K562 (cell line): ENCODE data around the gene EDEM1. TPM values are rescaled to one million over a fixed set of nuclear protein-coding genes. Genes with fewer than 3 reads are reported as not detected.

Source experiments
- ATAC-seq: fragments of 200-7000 bp; cut with Tn5 transposase; 3 replicates; pipeline ENCODE4 v1.9.1; 2020; ENCODE audit warnings: moderate library complexity
- BruUV-seq: library from RNA; stranded (reverse); fragments of 400-500 nt; replicated peaks from 2 replicates; lab custom pipeline; 2021; lab: Mats Ljungman, UMichigan
- CTCF ChIA-PET: fragments of 300-600 bp; formaldehyde crosslinking; extraction: SDS; loops from one replicate; lab custom pipeline; 2021; ENCODE audit warnings: low intra/inter-chr PET ratio; lab: Yijun Ruan, JAX
- POLR2A ChIA-PET: fragments of 300-600, 350-650 bp; sonication (Branson Sonifier 250); formaldehyde crosslinking; extraction: SDS; loops from one replicate; lab custom pipeline; 2021; ENCODE audit warnings: antibody characterized with exemption, inconsistent platforms; lab: Yijun Ruan, JAX
- DNase-seq, 4 experiments: peaks; one replicate each; pipeline versions ENCODE4 v3.0.0 to v3.0.0-alpha.2; 2011 to 2018; ENCODE audit warnings: low spot score in 3 of 4, mixed read lengths in 3 of 4; ENCODE audit errors: extremely low read depth in 1 of 4
- FAIRE-seq: peaks from 2 replicates; lab custom pipeline; 2011; peaks lifted over from hg19 to GRCh38; lab: Jason Lieb, UNC
- H2AFZ ChIP-seq: 2 replicates; pipeline ENCODE4 v1.6.0; 2011; ENCODE audit warnings: low read depth, low read length, control low read depth, inconsistent platforms
- H3K27ac ChIP-seq: fragments of 200-600 bp; 3 replicates; pipeline ENCODE4 v1.8.0; 2011; ENCODE audit warnings: low read depth, mild to moderate bottlenecking, control low read depth, inconsistent platforms, low read length, moderate library complexity, mixed read lengths; ENCODE audit errors: extremely low read depth
- H3K27me3 ChIP-seq, 2 experiments: fragments of 300-600 bp in 1 of 2; 2 replicates in 1 of 2; 3 replicates in 1 of 2; pipeline versions ENCODE4 v1.6.0 to v1.8.0; 2011; ENCODE audit warnings: inconsistent platforms in 2 of 2, low read length in 2 of 2, mild to moderate bottlenecking in 1 of 2, mixed read lengths in 1 of 2, moderate library complexity in 1 of 2; ENCODE audit not compliant: control insufficient read depth in 2 of 2, insufficient read depth in 2 of 2
- H3K36me3 ChIP-seq: fragments of 300-600 bp; 3 replicates; pipeline ENCODE4 v1.8.0; 2011; ENCODE audit warnings: mild to moderate bottlenecking, low read length, inconsistent platforms; ENCODE audit not compliant: control insufficient read depth, insufficient read depth
- H3K4me1 ChIP-seq, 2 experiments: fragments of 200-600 bp in 1 of 2; replicated peaks in 1 of 2; 2 replicates in 1 of 2; 3 replicates in 1 of 2; pipeline versions ENCODE4 v1.5.1 to v1.8.0; 2011; ENCODE audit warnings: inconsistent platforms in 2 of 2, low read length in 2 of 2, mild to moderate bottlenecking in 1 of 2, mixed read lengths in 1 of 2, moderate library complexity in 1 of 2; ENCODE audit not compliant: control insufficient read depth in 2 of 2, insufficient read depth in 2 of 2
- H3K4me2 ChIP-seq: 2 replicates; pipeline ENCODE4 v1.6.1; 2011; ENCODE audit warnings: low read length, control low read depth, inconsistent platforms, mixed read lengths; ENCODE audit not compliant: insufficient read depth
- H3K4me3 ChIP-seq: fragments of 200-600 bp; sonication (generic), shearing (Covaris generic); 2 replicates; pipeline ENCODE4 v1.5.1; 2016; ENCODE audit warnings: control low read depth, inconsistent platforms
- H3K79me2 ChIP-seq: fragments of 200-600 bp; 3 replicates; pipeline ENCODE4 v1.8.0; 2011; ENCODE audit warnings: low read length, inconsistent platforms; ENCODE audit not compliant: control insufficient read depth, insufficient read depth
- H3K9ac ChIP-seq, 2 experiments: 2 replicates each; pipeline versions ENCODE4 v1.6.0 to v1.6.1; 2011; ENCODE audit warnings: low read depth in 2 of 2, low read length in 2 of 2, control low read depth in 1 of 2, inconsistent platforms in 1 of 2, mild to moderate bottlenecking in 1 of 2, mixed read lengths in 1 of 2; ENCODE audit not compliant: insufficient read depth in 1 of 2
- H3K9me1 ChIP-seq: one replicate; pipeline ENCODE4 v1.6.0; 2011; ENCODE audit warnings: inconsistent platforms, mild to moderate bottlenecking, low read length, moderate library complexity; ENCODE audit not compliant: control insufficient read depth, insufficient read depth
- H3K9me3 ChIP-seq: replicated peaks from 2 replicates; pipeline ENCODE4 v1.5.1; 2011; ENCODE audit warnings: low read depth, low read length, inconsistent platforms; ENCODE audit not compliant: control insufficient read depth, insufficient read depth
- H4K20me1 ChIP-seq: replicated peaks from 2 replicates; pipeline ENCODE4 v1.6.1; 2011; ENCODE audit warnings: low read length, inconsistent platforms, mixed read lengths; ENCODE audit not compliant: control insufficient read depth, insufficient read depth
- CEBPB ChIP-seq: fragments of 450-650 bp; IDR thresholded peaks from 2 replicates; pipeline ENCODE4 v1.6.1; 2016; ENCODE audit warnings: missing genetic modification characterization, missing compliant biosample characterization
- ETV1 ChIP-seq: fragments of 450-650 bp; conservative IDR thresholded peaks from 2 replicates; pipeline ENCODE4 v1.6.1; 2016; ENCODE audit warnings: missing genetic modification characterization, control low read depth, low read depth, missing compliant biosample characterization
- SMARCE1 ChIP-seq: fragments of 450-650 bp; IDR thresholded peaks from 2 replicates; pipeline ENCODE4 v1.7.1; 2016; ENCODE audit warnings: mild to moderate bottlenecking
- TGIF2 ChIP-seq: sonication (generic); formaldehyde crosslinking; IDR thresholded peaks from 2 replicates; pipeline ENCODE4 v1.8.1; 2022; ENCODE audit warnings: mild to moderate bottlenecking, missing genetic modification reagents, moderate library complexity
- WGBS: fragments of 100-300 bp; shearing (Covaris generic); methylation state at CpG from one replicate; pipeline ENCODE4 v1.1.6; 2016; ENCODE audit warnings: low coverage, mixed read lengths; ENCODE audit not compliant: insufficient coverage; ENCODE audit errors: missing lambda C conversion rate; 5-methylcytosine and 5-hydroxymethylcytosine counted together
- in situ Hi-C: fragments of 300-500 bp; cut with MboI; formaldehyde crosslinking; loops from 4 replicates; pipeline ENCODE4 v1.15.0; 2018; ENCODE audit warnings: inconsistent platforms, mixed read lengths
- intact Hi-C: fragments of 100-400 bp; cut with micrococcal nuclease; formaldehyde crosslinking; loops from 2 replicates; pipeline ENCODE4 v1.14.2; 2022
- polyA plus RNA-seq, 8 experiments: library from polyadenylated mRNA; depleted of rRNA in 4 of 8; stranded (reverse) in 5 of 8; unstranded in 3 of 8; fragments of >200 nt; fragmentation: Nextera tagmentation in 2 of 8; fragmentation: Illumina TruSeq in 1 of 8; extraction: Ambion mirVana in 2 of 8; extraction: Trizol in 1 of 8; gene quantifications; 2 replicates each; pipeline versions ENCODE4 v1.2.1 to v1.2.3, GENCODE V29; 2011 to 2014; ENCODE audit warnings: inconsistent platforms in 1 of 8, missing spikeins in 1 of 8
- total RNA-seq, 7 experiments: library from RNA; depleted of rRNA in 6 of 7; stranded (reverse); fragments of >200 nt in 6 of 7; fragmentation: Illumina TruSeq in 2 of 7; extraction: Trizol in 2 of 7; gene quantifications; 2 replicates each; pipeline versions ENCODE4 v1.2.1 to v1.2.3, GENCODE V29; 2011 to 2021; ENCODE audit warnings: low replicate concordance in 1 of 7
- TF ChIP-seq, protein P1 (sequence below): fragments of 450-650 bp; IDR thresholded peaks from 2 replicates; pipeline ENCODE4 v1.6.1; 2016; ENCODE audit warnings: borderline replicate concordance
- TF ChIP-seq, protein P2 (sequence below): fragments of 250-450 bp; sonication (Bioruptor Pico); IDR thresholded peaks from 2 replicates; pipeline ENCODE4 v1.5.0; 2020; ENCODE audit warnings: mild to moderate bottlenecking, borderline replicate concordance
- TF ChIP-seq, protein P3 (sequence below): fragments of 450-650 bp; formaldehyde crosslinking; IDR thresholded peaks from 2 replicates; pipeline ENCODE4 v1.4.0; 2020; ENCODE audit warnings: mild to moderate bottlenecking

Gene EDEM1
- total and polyA plus RNA-seq, 9 of the 15 experiments (the other 6 are each of a cell fraction or from before 2014, with no cell fraction given): 6.2 to 36.7 (median 14.3) TPM

DNA sequence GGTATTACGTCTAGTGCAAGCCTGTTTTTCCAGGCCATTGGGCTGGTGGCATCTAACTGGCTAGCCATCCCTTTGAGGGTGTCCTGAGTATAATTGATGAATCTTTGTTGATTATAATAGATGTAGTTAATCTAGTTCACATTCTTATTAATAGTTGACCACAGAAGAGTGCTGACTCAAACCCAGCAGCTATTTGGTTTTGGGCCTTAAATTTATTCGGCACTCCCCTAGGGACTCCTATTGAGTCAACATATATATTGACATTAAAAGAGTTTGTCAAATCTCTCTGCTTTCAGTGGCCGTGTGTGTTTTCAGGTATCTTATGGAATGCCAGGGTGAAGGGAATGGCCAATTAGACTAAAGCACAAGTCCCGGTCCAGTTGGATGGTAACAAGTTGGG lies 45.7 kb upstream of the EDEM1 start:
- H4K20me1 ChIP-seq: peaks cover 13% of the 10 kb centered on the region
- ChIA-PET CTCF (interaction anchor here (0.5 kb wide), 1 partner anchor 10 kb away, joined by 3 read pairs; no protein-coding TSS in a partner anchor), POLR2A (no interaction called here)

More for the DNA sequence above, 45.7 kb upstream of the EDEM1 start:
- DNase-seq: no peak
- H3K79me2 ChIP-seq: peaks cover 99% of the 10 kb centered on the region
- H3K4me3 ChIP-seq: no peak overlapping the region
- FAIRE-seq: no peak
- H3K27me3 ChIP-seq: no peaks in the 10 kb centered on the region
- ATAC-seq: no peak
- WGBS: 92% methylated on average over 4 of the region's 4 CpGs
- no TSS peak for BruUV-seq
- no peak for TF ChIP-seq SMARCE1
- TF ChIP-seq TGIF2 (CRISPR knock-in tag): no peak
- TF ChIP-seq, protein P1, sequence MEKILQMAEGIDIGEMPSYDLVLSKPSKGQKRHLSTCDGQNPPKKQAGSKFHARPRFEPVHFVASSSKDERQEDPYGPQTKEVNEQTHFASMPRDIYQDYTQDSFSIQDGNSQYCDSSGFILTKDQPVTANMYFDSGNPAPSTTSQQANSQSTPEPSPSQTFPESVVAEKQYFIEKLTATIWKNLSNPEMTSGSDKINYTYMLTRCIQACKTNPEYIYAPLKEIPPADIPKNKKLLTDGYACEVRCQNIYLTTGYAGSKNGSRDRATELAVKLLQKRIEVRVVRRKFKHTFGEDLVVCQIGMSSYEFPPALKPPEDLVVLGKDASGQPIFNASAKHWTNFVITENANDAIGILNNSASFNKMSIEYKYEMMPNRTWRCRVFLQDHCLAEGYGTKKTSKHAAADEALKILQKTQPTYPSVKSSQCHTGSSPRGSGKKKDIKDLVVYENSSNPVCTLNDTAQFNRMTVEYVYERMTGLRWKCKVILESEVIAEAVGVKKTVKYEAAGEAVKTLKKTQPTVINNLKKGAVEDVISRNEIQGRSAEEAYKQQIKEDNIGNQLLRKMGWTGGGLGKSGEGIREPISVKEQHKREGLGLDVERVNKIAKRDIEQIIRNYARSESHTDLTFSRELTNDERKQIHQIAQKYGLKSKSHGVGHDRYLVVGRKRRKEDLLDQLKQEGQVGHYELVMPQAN: no peak
- TF ChIP-seq ETV1 (tag): no peak
- TF ChIP-seq, protein P2, sequence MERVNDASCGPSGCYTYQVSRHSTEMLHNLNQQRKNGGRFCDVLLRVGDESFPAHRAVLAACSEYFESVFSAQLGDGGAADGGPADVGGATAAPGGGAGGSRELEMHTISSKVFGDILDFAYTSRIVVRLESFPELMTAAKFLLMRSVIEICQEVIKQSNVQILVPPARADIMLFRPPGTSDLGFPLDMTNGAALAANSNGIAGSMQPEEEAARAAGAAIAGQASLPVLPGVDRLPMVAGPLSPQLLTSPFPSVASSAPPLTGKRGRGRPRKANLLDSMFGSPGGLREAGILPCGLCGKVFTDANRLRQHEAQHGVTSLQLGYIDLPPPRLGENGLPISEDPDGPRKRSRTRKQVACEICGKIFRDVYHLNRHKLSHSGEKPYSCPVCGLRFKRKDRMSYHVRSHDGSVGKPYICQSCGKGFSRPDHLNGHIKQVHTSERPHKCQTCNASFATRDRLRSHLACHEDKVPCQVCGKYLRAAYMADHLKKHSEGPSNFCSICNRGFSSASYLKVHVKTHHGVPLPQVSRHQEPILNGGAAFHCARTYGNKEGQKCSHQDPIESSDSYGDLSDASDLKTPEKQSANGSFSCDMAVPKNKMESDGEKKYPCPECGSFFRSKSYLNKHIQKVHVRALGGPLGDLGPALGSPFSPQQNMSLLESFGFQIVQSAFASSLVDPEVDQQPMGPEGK (CRISPR knock-in tag): no peak
- no peak for TF ChIP-seq CEBPB (tag)
- TF ChIP-seq, protein P3, sequence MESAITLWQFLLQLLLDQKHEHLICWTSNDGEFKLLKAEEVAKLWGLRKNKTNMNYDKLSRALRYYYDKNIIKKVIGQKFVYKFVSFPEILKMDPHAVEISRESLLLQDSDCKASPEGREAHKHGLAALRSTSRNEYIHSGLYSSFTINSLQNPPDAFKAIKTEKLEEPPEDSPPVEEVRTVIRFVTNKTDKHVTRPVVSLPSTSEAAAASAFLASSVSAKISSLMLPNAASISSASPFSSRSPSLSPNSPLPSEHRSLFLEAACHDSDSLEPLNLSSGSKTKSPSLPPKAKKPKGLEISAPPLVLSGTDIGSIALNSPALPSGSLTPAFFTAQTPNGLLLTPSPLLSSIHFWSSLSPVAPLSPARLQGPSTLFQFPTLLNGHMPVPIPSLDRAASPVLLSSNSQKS (CRISPR knock-in tag): no peak
- H2AFZ ChIP-seq: no peak overlapping the region
- intact Hi-C loops (no loop called here), in situ Hi-C loops (no loop called here)
- peaks cover 0 to 20% of the 10 kb centered on the region in 2 experiments; a peak in 3 of 5 replicates for H3K4me1 ChIP-seq
- no peaks in the 10 kb centered on the region for H3K9me1 ChIP-seq
- no peak overlapping the region for H3K4me2 ChIP-seq
- H3K27ac ChIP-seq: no peak overlapping the region
- H3K36me3 ChIP-seq: peaks cover 7% of the 10 kb centered on the region; the same call in 2 of the 3 replicates
- H3K9ac ChIP-seq: no peak overlapping the region
- H3K9me3 ChIP-seq: no peaks in the 10 kb centered on the region
